ENCODE data around the gene HMGXB4. TPM values are rescaled to one million over a fixed set of nuclear protein-coding genes. Genes with fewer than 3 reads are reported as not detected.

The HMGXB4 gene
- total and polyA plus RNA-seq, 9 of the 15 experiments (the other 6 are each of a cell fraction or from before 2014, with no cell fraction given), result 9.9 to 31.4 (median 24.8) TPM

GRCh38 chr22:35312198-35313059 is 55.1 kb downstream of the HMGXB4 start (continued):
- TF ChIP-seq ARID3B (CRISPR knock-in tag; IDR thresholded peaks at IDR 0.05; ENCODE audit: borderline replicate concordance), result no peak
- no peak for TF ChIP-seq MBD2 (IDR thresholded peaks at IDR 0.05; ENCODE audit: borderline replicate concordance, low read depth)
- no peak for TF ChIP-seq PRDM10 (IDR thresholded peaks at IDR 0.05; ENCODE audit: partially characterized antibody)
- no peak for TF ChIP-seq HDAC2 (IDR thresholded peaks at IDR 0.05)
